IMR-90 (cell line): Measurements from ENCODE around the gene CST3.

Source experiments
- BHLHE40 ChIP-seq: fragments of 150-350 bp; IDR thresholded peaks from 2 replicates; pipeline ENCODE4 v1.6.1; 2016; ENCODE audit warnings: mild to moderate bottlenecking, low read depth, low read length
- CEBPB ChIP-seq: IDR thresholded peaks from 2 replicates; pipeline ENCODE4 v1.6.1; 2012; ENCODE audit warnings: low read depth, low read length, improper control_type of control experiment
- CTCF ChIP-seq: conservative IDR thresholded peaks from 2 replicates; pipeline ENCODE4 v1.5.1; 2012; ENCODE audit warnings: mild to moderate bottlenecking, low read depth, low read length, improper control_type of control experiment
- ELK1 ChIP-seq: fragments of 150-350 bp; IDR thresholded peaks from 2 replicates; pipeline ENCODE4 v1.6.1; 2016; ENCODE audit warnings: low read depth, mild to moderate bottlenecking, low read length, moderate library complexity, borderline replicate concordance
- FOS ChIP-seq: fragments of 150-350 bp; IDR thresholded peaks from 2 replicates; pipeline ENCODE4 v1.6.1; 2016; ENCODE audit warnings: low read depth, low read length
- MXI1 ChIP-seq: IDR thresholded peaks from 2 replicates; pipeline ENCODE4 v1.6.1; 2012; ENCODE audit warnings: low read depth, mild to moderate bottlenecking, low read length, moderate library complexity, borderline replicate concordance
- NFE2L2 ChIP-seq: fragments of 150-350 bp; IDR thresholded peaks from 2 replicates; pipeline ENCODE4 v1.6.1; 2016; ENCODE audit warnings: low read depth, mild to moderate bottlenecking, low read length
- POLR2A ChIP-seq: IDR thresholded peaks from 2 replicates; pipeline ENCODE4 v1.6.1; 2012; ENCODE audit warnings: mild to moderate bottlenecking, low read depth, low read length
- RCOR1 ChIP-seq: IDR thresholded peaks from 2 replicates; pipeline ENCODE4 v1.6.1; 2012; ENCODE audit warnings: mild to moderate bottlenecking, low read length, improper control_type of control experiment; ENCODE audit not compliant: insufficient replicate concordance
- RFX5 ChIP-seq: IDR thresholded peaks from 2 replicates; pipeline ENCODE4 v1.8.0; 2012; ENCODE audit warnings: low read depth, mild to moderate bottlenecking, low read length, moderate library complexity
- SMC3 ChIP-seq: fragments of 150-350 bp; IDR thresholded peaks from 2 replicates; pipeline ENCODE4 v1.6.1; 2016; ENCODE audit warnings: low read depth, mild to moderate bottlenecking, antibody characterized with exemption, low read length, moderate library complexity
- USF2 ChIP-seq: fragments of 150-350 bp; IDR thresholded peaks from 2 replicates; pipeline ENCODE4 v1.6.1; 2017; ENCODE audit warnings: mild to moderate bottlenecking, antibody characterized with exemption, low read length, low read depth

GRCh38 chr20:23613676-23614075, 24.1 kb downstream of the CST3 start:
- TF ChIP-seq CTCF (no peak), ELK1 (no peak), POLR2A (no peak), CEBPB (no peak), RCOR1 (no peak), SMC3 (no peak), BHLHE40 (no peak), RFX5 (no peak), FOS (no peak), MXI1 (no peak), USF2 (no peak), NFE2L2 (no peak)
